ENCODE measurements around the gene GDAP1L1.
"Not testable (repeated sequence)": the region's sequence is repeated elsewhere in the genome, so short reads cannot be mapped to it uniquely, and the experiment has no call there.

Gene GDAP1L1

GRCh38 chr20:44284032-44284431, 36.9 kb downstream of the GDAP1L1 start:
- intact Hi-C loops (cut with DNase I), result no loop called here
- no peak for DNase-seq

GRCh38 chr20:44287272-44288097, 40.4 kb downstream of the GDAP1L1 start:
- intact Hi-C loops (cut with DNase I), result no loop called here
- no peak for DNase-seq

GRCh38 chr20:44288252-44288651, 41.1 kb downstream of the GDAP1L1 start:
- no peak for DNase-seq

GRCh38 chr20:44291754-44292153, 44.6 kb downstream of the GDAP1L1 start:
- intact Hi-C loops (cut with DNase I), result no loop called here
- DNase-seq, result no peak

More at GRCh38 chr20:44288252-44288651, 41.1 kb downstream of the GDAP1L1 start:
- intact Hi-C loops (cut with DNase I), result no loop called here

GRCh38 chr20:44296011-44296410, 48.9 kb downstream of the GDAP1L1 start:
- intact Hi-C loops (cut with DNase I), result no loop called here
- no peak for DNase-seq

GRCh38 chr20:44297721-44298120, 50.6 kb downstream of the GDAP1L1 start:
- DNase-seq, result no peak
- intact Hi-C loops (cut with DNase I), result no loop called here

- DNase-seq; intact Hi-C loops (cut with DNase I): not testable (repeated sequence)
Observed at GRCh38 chr20:44299011-44299535, 52.0 kb downstream of the GDAP1L1 start.

GRCh38 chr20:44301285-44301684, 54.2 kb downstream of the GDAP1L1 start:
- DNase-seq, result no peak
- intact Hi-C loops (cut with DNase I), result no loop called here

- intact Hi-C loops (cut with DNase I), result no loop called here
- DNase-seq, result no peak
Observed at GRCh38 chr20:44302026-44302669, 55.0 kb downstream of the GDAP1L1 start.

- intact Hi-C loops (cut with DNase I), result no loop called here
- DNase-seq, result no peak
Observed at GRCh38 chr20:44302736-44303135, 55.6 kb downstream of the GDAP1L1 start.

- no peak for DNase-seq
- intact Hi-C loops (cut with DNase I), result no loop called here
Observed at GRCh38 chr20:44304383-44304782, 57.3 kb downstream of the GDAP1L1 start.

- DNase-seq, result peak in 1 of 42 donors; percentile 12
- intact Hi-C loops (cut with DNase I), result no loop called here
Observed at GRCh38 chr20:44306927-44307326, 59.8 kb downstream of the GDAP1L1 start.

- DNase-seq, result peak in 3 of 42 donors; percentile 6 to 43 (median 7)
Observed at GRCh38 chr20:44309763-44310663, 62.9 kb downstream of the GDAP1L1 start.

GRCh38 chr20:44310664-44311639, 63.8 kb downstream of the GDAP1L1 start, which contains the start of gene FITM2:
Gene FITM2 (minus strand): TSS chr20:44311202. CDS start chr20:44311148, 54 bp downstream.
- intact Hi-C loops (cut with DNase I), result loop anchor here (2.0 kb wide), 1 partner anchor 100 kb away; the partner anchor contains the start of gene OSER1
- DNase-seq, result peak; percentile 91 to 100 (median 98)

More at GRCh38 chr20:44309763-44310663, 62.9 kb downstream of the GDAP1L1 start:
- intact Hi-C loops (cut with DNase I), result loop anchor here (2.0 kb wide), 1 partner anchor 99 kb away; the partner anchor contains the start of gene OSER1

- intact Hi-C loops (cut with DNase I), result no loop called here
- DNase-seq, result no peak
Observed at GRCh38 chr20:44314870-44315269, 67.8 kb downstream of the GDAP1L1 start.

- intact Hi-C loops (cut with DNase I), result no loop called here
- DNase-seq, result no peak
Observed at GRCh38 chr20:44319839-44320422, 72.8 kb downstream of the GDAP1L1 start.

GRCh38 chr20:44324343-44324742, 77.2 kb downstream of the GDAP1L1 start:
- DNase-seq, result no peak
- intact Hi-C loops (cut with DNase I), result no loop called here

All from head of caudate nucleus (tissue), 42 donors.